HG03060 (cell line): Measurements from ENCODE around the gene PPIP5K1.
"Not testable (repeated sequence)": the region's sequence is repeated elsewhere in the genome, so short reads cannot be mapped to it uniquely, and the experiment has no call there.

Experiments
- ATAC-seq: cut with Tn5 transposase; IDR thresholded peaks from one replicate; pipeline ENCODE4 v1.9.1; 2021; ENCODE audit warnings: low read depth, moderate number of reproducible peaks; ENCODE audit not compliant: unreplicated experiment

Gene PPIP5K1

DNA sequence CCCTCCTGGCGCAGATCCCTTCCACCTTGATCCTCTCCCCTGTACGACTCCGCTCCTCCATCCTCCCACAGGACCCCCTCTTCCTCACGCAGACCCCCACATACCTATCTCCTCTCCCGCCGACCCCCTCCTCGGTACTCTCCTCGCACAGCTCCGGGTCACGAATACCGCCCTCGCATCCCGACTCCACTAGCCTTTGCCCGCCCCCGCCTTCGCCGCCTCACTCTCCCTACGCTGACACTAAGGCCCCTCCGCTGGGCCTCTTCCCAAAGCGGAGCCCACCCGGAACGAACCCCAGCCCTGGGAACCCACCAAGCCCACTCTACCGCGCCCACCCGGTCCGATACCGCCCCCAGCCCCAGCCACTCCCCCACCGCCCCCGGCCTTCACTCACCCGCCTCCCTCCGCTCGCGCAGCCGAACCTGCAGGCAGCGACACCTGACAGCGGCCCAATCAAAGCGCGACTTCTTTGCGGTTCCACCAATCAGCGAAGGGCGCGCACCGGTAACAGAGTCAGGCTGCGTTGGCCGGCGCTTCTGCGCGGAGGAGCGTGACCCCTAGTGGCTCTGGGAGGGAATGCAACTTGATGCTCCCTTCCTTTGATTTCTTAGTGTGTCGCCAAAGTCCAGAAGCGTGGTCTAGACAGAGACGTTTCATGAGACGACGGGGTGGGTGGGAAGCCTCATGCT, at the start of gene PPIP5K1:
Gene PPIP5K1, minus strand, starts transcription at position 431 of the 689 bp plus-strand sequence. CDS start 5,704 bp downstream, outside the sequence.
- peak; percentile 87 for ATAC-seq

DNA sequence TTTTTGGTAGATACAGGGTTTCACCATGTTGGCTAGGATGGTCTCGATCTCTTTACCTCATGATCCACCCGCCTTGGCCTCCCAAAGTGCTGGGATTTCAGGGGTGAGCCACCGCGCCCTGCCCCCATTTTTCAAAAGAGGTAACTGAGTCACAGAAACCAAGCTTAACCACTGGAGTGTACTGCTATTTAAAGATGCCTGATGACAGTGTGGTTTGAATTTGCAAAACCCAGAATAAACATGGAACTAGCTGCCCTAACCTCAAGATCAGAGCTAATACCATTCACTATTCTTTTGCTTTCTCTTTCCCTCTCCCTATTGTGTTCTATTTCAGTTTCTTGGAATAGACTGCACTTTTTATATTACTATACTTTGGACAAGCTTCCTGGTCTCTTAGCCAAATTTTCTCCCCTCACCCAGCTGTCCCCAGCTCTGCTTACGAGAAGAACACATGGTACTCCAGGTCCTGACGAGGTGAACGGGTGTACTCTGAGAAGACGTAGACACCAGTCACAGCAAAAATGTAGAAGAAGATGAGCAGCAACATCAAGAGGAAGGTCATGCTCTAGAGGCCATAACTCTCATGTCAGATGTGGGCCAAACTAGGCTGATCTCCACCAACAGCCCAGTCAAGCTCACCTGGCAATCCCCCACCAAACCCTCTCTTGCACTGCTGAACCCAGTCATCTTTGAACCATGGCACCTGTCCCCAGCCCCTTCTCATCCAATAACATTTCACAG, 48.6 kb upstream of the PPIP5K1 start:
- not testable (repeated sequence) for ATAC-seq

DNA sequence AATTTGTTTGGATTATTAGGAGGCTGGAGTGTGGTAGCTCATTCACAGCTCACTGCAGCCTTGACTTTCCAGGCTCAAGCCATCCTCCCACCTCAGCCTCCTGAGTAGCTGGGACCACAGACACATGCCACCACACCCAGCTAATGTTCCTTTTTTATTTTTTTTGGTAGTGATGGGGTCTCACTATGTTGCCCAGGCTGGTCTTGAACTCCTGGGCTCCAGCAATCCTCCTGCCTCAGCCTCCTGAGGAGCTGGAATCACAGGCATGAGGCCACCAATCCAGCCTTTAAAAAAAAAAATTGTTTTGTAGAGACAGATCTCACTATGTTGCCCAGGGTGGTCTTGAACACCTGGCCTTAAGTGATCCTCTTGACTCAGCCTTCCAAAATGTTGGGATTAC, 36.9 kb upstream of the PPIP5K1 start:
- not testable (repeated sequence) for ATAC-seq

DNA sequence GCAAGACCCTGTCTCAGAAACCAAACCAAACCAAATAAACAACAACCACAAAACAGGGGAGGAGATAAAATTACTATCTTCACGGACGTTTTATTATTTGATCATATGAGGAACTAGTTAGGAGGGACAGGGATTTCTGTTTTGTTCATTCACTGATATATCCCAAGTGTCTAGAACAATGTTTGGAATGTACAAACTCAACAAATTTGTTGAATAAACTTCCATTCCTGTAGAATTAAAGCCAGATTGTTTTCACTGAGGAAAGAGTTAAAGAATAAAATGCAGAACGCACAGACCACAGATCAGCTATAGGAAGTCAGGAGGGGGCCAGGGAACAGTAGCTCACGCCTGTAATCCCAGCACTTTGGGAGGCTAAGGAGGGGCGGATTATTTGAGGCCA, 35.1 kb upstream of the PPIP5K1 start:
- ATAC-seq = no peak

DNA sequence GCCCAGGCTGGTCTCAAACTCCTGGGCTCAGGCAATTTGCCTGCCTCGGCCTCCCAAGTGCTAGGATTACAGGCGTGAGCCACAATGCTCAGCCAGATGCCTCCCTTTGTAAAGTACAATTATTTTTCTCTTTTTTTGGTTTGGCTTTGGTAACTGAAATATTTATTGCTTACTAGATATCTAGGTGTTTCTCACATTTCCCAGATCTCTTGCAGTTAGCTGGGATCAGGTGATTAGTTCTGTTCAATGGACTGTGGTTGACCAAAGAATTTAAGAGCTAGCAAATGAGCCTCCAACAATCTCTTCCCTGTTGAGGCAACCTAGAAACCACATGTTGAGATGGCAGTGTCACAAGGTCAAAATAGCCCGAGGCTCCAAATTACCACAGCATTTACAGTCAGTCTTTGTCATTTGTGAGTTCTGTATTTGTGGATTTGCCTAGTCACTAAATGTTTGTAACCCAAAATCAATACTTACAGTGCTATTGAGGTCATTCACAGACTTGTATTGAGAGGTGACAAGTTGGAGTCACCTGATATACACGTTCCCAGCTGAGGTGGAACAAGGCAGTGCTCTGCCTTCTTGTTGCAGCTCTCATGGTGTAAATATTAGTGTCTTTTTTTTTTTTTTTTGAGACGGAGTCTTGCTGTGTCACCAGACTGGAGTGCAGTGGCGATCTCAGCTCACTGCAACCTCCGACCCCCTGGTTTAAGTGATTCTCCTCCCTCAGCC, 32.2 kb upstream of the PPIP5K1 start:
- not testable (repeated sequence) for ATAC-seq

DNA sequence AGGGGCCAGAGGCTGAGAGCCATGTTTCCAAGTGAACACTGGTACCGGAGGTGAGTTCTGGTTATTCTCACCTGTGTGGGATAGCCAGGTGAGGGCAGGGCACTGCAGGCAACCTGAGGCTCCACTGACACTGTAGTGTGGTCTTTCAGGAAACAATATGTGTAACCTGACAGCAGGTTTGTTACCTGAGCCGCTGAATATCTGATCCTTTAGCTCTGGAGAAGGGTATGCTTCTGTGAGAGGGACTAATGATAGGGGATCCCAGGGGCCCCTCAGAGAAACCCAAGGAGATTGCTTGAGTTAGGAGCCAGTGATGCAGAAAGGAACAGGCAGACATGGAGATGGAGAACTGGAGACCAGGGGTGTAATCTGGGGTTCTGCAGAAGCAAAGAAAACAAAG, 28.7 kb upstream of the PPIP5K1 start, which contains the start of gene STRC:
Gene STRC, minus strand, starts transcription at position 101 of the 400 bp plus-strand sequence. Its CDS starts 78 bp downstream, at position 23.
- not testable (repeated sequence) for ATAC-seq

DNA sequence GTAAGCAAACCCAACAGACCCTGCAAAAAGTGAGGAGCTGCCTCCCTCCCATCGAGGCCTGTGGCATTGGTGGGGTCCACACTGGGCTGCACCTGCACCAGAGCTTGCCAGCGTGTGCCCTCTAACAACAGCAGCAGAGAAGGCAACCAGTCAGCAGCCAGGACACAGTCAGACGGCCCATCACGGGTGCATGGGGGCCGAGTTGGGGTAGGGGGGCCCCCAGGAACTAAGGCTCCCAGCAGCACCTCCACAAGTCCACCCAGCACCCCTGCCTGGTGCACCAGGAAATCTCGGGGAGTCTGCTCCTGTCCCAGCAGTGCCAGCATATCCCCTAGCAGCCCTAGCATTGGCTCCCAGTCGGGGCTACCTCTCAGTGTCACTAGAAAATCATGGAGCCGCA, 27.7 kb upstream of the PPIP5K1 start:
- not testable (repeated sequence) for ATAC-seq

DNA sequence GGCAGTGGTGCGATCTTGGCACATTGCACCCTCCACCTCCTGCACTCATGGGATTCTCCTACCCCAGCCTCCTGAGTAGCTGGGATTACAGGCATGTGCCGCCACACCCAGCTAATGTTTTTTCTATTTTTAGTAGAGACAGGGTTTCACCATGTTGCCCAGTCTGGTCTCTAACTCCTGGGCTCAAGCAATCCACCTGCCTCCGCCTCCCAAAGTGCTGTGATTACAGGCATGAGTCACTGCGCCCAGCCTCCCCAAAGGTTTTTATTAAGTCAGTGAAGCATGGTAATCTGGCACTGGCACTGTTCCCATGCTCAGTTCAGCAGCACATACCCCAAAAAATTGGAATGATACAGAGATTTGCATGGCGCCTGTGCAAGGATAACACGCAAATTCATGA, 12.2 kb upstream of the PPIP5K1 start:
- ATAC-seq = not testable (repeated sequence)

DNA sequence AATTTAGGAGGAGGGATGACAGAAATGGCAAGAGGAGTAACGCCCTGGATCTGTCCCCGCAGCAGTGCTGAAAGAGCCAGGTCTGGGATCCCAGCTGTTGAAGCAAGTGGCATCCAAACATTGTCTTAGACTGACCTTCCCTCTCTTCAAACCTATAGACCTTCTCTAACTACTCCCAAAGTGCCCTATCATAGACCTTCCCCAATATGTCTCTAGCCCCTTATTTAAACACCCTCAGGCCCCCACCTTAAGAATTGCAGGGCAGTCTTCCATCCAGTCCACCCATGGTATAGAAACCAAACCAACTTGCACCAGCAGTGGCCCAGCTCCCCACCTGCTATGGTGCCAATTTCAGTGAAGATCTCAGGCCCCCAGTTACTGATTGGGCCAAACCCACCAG, 10.2 kb upstream of the PPIP5K1 start:
- not testable (repeated sequence) for ATAC-seq

DNA sequence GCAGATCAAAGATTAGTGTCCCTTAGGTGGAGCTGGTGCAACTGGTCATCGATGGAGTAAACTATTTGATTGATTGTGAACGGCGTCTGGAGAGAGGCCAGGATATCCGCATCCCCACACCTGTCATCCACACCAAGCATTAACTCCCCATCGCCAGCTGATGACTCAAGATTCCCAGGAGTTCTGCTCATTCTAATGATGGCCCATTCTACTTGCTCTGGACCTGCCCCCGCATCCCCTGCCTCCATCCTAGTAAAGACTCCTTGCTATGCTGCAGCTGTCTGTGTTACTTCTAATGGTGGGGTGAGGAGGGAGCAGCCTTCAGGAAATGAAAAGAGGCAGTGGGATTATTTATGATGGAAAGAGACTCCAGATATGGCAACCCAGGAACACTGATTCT, 9.1 kb upstream of the PPIP5K1 start:
- not testable (repeated sequence) for ATAC-seq

DNA sequence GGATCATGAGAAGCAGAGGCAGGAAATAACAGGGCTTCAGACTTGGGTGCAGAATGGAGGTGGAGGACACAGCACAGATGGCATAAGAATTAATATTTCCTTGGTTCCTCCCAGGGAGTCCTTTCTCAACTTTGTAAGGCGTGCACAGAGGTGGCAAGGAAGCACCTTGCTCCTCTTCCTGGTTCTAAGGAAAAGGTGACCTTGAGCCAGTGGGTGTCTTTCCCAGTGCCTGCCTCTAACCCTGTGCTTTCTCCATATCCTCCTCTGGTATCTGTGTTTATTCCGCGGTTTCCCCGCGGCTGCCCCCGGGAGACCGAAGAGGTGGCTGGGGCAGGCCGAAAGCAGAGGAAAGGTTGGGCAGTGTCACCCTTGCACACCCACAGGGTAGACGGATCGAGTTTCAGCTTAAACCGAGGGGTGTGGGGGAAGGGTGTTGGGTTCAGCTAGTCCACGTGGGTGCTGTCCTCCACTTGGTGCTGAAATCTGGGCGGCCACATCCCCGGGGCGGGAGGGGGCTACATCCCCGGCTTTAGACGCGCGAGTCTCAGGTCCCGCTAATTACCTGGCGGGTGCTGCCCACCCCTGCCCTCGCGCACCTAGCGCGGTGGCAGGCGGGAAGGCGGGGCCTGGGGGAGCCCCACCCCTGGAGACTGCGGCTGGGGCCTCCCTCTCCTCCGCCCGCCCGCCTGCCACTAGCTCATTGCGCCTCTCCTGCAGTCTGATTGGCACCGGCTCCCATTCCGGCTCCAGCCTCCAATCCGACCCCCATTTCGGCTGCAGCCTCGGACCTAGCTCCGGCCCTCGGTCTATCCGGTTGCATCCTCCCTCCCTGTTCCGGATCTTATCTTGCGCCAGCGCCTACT, 3.6 kb upstream of the PPIP5K1 start, which contains the start of gene CKMT1B:
Gene CKMT1B, plus strand, starts transcription at position 700 of the 863 bp plus-strand sequence. CDS start 192 bp downstream, outside the sequence.
- not testable (repeated sequence) for ATAC-seq

DNA sequence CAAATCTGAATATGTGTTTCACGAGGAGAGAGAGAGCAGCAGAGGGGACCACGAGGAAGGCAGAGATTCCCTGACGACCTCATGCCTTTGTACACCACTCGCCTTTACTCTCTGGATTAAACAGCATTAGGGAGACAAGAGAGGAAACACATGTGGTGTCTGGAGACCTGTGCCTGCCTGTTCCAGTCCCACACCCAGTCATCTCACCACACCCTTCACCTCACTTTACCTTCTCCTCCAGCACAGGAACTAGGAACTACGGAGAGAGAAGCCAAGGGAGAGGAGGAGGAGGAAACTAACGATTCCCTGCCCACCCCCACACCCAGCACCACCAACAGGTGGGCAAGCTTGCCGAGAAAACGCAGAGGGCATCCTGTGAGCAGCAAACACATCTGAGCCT, 2.8 kb upstream of the PPIP5K1 start:
- ATAC-seq = not testable (repeated sequence)

DNA sequence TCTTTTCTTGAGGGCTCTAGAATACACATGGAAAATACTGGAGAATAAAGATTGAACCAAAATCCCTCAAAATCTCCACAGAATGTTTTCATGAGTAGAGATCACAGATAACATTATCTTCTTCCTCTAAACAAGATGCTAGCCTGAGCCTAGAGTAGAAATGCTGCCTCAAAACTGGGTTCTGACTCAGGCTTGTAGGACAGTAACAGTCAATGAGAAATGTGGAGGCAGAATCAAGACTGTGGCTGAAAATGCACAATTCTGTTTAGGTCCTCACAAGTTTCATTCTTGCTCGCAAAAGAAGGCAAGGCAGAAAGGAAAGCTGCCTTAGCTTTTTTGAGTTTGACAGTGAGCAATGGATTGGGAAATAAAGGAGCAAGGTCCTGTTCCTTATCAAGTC, 15.4 kb downstream of the PPIP5K1 start:
- not testable (repeated sequence) for ATAC-seq

DNA sequence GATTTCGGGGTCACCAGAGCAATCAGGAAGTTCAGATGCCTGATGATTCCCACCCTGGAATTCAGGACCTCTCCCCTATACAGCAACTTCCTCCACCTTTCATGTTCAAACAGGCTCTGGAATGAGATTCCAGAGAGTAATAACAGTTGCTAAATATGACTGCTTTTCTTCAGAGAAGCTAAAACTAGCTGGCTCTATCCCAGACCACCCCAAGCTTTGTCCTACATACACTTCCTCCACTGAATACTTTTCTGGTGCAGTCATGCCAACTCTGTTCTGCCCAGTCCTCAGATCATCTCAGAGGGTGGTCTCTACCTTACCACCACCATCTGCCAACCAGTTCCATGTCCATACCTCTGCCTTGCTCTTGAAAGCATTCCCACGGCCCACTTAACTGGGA, 23.4 kb downstream of the PPIP5K1 start:
- ATAC-seq = not testable (repeated sequence)

DNA sequence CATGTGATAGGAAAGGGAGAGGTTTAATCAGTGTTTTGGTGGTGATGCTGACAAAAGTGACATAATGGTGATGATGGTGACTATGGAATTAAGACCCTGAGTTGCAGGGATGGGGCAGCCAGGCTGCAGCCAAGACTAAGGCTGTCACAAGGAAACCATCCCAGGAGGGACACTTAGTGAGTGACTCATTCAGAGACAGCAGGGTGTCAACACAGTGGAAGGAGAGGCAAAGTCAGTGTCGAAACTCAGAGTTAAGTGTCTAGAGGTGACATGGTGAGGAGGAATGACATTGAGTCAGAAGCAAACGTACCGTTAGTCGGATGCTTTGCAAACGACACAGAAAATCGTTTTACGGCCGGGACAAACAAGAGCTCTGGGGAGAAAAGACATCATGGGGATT, 26.2 kb downstream of the PPIP5K1 start:
- not testable (repeated sequence) for ATAC-seq

DNA sequence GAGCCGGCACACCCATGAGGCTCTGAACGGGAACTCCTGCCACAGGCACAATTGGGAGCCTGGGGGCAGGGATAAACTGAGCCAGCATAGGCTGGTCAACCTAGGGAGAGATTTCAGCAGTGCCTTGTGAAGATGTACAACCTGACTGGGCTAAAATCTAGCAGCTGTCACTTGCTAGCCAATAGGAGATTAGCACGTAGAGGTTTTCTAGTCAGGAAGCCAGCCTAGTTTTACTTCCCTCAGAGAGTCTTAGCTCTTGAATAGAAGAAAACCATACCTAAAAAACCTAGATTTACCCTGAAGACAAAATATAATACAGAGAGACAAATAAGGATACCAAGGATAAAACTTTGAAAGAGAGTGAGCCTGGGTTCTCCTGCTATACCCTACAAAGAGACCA, 27.3 kb downstream of the PPIP5K1 start:
- not testable (repeated sequence) for ATAC-seq

DNA sequence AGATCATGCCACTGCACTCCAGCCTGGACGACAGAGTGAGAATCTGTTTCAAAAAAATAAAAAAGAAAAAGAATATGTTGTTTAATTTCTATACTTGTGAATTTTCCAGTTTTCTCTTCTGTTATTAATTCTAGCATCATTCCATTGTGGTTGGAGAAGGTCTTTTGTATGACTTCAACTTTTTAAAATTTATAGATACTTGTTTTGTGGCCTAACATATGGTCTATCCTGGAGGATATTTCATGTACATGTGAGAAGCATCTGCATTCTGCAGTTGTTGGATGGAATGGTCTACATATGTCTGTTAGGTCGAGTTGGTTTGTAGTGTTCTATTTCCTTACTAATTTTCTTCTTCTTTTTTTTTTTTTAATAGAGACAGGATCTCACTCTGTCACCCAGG, 37.0 kb downstream of the PPIP5K1 start:
- no peak for ATAC-seq

DNA sequence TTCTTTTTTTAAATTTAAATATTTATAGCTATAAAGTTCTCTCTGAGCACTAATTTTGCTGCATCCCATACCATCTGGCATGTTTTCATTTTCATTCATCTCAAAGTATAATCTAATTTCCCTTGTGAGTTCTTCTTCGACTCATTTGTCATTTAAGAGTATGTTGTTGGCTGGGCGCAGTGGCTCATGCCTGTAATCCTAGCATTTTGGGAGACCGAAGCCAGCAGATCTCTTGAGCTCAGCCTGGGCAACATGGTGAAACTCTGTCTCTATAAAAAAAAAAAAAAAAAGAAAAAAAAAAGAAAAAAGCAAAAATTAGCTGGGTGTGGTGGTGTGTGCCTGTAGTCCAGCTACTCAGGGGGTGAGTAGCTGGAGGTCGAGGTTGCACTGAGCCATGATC, 37.8 kb downstream of the PPIP5K1 start:
- no peak for ATAC-seq

DNA sequence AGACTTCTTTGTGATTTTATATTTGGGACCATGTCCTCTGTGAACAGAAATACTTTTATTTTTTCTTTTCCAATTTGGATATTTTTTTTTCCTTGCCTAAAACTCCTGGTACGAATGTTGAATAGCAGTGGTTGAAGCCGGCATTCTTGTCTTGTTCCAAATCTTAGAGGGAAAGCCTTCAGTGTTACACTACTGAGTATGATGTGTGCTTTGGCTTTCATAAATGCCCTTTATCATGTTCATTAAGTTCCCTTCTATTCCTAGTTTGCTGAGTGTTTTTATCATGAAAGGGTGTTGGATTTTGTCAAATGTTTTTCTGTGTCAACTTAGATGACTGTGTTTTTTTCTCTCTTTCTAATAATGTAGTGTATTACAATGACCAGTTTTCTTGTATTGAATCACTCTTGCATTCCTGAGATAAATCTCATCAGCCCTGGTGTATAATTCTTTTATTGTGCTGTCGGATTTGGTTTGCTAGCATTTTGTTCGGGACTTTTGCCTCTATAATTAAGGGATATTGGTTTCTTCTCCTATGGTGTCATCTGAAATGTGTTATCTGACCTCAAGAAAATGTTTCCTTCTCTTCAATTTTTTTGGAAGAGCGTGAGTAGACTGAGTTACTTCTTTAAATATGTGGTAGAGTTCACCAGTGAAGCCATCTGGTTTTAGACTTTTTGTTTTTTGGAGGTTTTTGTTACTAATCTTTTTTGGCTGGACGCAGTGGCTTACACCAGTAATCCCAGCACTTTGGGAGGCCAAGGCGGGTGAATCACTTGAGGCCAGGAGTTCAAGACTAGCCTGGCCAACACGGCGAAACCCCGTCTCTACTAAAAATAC, 39.3 kb downstream of the PPIP5K1 start:
- no peak for ATAC-seq
